GM18508 (cell line): Measurements from ENCODE around the gene SEM1.
"Not testable (repeated sequence)": the region's sequence is repeated elsewhere in the genome, so short reads cannot be mapped to it uniquely, and the experiment has no call there.

Source experiments
- ATAC-seq: cut with Tn5 transposase; IDR thresholded peaks from one replicate; pipeline ENCODE4 v1.9.1; 2021; ENCODE audit warnings: moderate number of reproducible peaks; ENCODE audit not compliant: insufficient read depth, unreplicated experiment

The SEM1 gene

GRCh38 chr7:96707901-96708774, 1.5 kb downstream of the SEM1 start:
- ATAC-seq: no peak

DNA sequence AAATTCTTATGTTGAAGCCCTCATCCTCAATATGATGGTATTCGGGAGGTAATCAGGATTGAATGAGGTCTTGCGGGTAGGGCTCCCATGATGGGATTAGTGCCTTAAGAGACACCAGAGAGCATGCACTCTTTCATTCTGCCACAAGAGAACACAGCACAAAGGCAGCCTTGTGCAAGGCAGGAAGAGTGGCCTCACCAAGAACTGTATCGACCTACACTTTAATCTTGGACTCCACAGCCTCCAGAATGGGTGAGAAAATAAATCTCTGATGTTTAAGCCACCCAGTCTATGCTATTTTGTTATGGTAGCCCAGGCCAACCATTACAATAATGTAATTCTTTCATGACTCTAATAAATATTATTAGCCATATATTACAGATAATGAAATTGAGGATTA, 8.4 kb downstream of the SEM1 start:
- no peak for ATAC-seq

DNA sequence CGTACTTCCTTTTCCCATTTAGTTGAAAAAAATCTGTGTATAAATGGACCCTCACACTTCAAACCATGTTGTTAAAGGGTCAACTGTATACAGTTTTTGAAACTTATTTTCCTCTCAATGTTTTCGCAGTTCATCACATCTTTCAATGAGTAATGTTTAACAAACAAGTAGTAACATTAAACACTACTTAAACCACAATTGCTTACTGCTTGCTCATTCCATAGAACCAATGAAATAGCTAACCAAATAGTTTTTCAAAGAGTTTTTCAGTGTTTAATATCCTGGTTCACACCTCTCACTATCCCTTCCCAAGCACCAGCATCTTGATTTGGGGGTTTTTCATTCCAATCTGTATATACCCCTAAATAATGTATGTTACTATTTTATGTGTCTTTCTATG, 9.1 kb downstream of the SEM1 start:
- no peak for ATAC-seq

GRCh38 chr7:96699219-96699871, 10.3 kb downstream of the SEM1 start:
- no peak for ATAC-seq

DNA sequence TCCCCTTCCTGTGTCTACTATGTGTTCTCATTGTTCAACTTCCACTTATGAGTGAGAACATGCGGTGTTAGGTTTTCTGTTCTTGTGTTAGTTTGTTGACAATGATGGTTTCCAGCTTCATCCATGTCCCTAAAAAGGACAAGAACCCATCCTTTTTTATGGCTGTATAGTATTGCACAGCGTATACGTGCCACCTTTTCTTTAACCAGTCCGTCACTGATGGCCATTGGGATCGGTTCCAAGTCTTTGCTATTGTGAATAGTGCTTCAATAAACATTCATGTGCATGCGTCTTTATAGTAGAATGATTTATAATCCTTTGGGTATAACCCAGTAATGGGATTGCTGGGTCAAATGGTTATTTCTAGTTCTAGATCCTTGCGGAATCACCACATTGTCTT, 11.2 kb downstream of the SEM1 start:
- not testable (repeated sequence) for ATAC-seq

- ATAC-seq: no peak
Observed at GRCh38 chr7:96697822-96698221, 11.8 kb downstream of the SEM1 start.

DNA sequence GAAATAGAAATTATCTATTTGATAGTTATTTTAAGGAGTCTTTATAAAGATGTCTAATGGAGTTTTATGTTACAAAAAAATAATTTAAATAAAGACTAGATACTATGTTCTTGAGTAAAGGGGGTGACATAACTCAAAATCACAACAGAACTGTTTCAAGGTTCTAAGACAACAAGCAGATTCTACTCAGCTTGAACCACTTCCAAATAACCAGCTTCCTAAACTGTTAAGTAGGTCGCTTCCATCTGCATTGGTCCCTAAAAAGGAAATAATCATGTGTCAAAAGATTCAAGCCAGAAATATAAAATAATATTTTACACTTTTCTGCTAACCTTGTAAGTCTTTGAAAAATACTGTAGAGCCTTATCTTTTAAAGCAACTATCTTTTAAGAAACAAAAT, 14.1 kb downstream of the SEM1 start:
- ATAC-seq: no peak

DNA sequence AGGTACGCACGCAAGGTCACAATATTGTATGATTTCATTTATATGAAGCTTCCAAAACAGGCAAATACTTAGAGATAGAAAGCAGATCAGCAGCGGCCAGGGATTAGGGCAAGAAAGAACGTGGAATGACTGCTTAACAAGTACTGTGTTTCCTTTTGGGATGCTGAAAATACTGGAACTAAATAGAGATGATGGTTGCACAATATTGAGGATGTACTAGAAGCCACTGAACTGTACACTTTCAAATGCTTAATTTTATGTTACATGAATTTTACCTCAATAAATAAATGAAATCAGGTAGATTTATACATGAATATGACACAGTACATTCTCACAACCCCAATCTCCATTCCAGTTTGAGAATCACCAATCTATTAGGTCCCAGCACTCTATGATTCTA, 15.6 kb downstream of the SEM1 start:
- no peak for ATAC-seq

GRCh38 chr7:96691702-96692101, 17.9 kb downstream of the SEM1 start:
- ATAC-seq: no peak

DNA sequence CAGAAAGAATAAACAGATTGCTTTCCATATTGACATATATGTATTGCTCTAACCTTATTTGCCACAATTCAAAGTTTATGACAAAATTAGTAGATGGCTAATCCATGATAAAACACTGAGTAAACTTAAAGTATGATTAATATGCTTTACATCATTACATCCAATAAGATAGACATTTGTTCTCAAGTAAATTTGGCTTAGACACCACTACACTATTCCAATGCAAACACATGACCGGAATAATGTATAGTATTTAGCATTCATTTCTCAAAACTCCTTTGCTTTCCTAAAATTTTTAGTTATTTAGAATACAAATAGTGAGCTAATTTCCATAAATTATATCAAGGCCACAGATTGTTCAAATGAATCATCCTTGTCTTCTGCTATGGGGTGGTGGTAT, 20.2 kb downstream of the SEM1 start:
- ATAC-seq: no peak

GRCh38 chr7:96686305-96686704, 23.3 kb downstream of the SEM1 start:
- no peak for ATAC-seq

DNA sequence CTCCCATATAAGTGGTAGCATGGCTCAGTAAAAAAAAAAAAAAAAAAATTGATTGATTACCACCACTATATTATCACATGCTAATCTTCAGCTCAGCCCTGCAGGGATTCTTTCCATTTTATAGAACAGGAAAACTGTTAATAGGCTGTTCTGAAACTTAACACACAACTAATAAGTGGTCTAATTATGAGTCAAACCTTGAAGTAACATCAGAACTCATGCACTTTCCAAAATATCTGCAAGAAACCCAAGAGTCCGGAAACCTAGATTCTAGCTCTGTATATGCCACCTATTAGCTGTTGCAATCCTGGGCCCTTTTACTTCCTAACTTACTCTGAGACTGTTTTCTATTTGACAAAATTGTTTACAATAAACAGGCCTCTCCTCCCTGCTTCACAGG, 23.9 kb downstream of the SEM1 start:
- peak; percentile 67 for ATAC-seq

GRCh38 chr7:96685353-96685752, 24.3 kb downstream of the SEM1 start:
- peak; percentile 72 for ATAC-seq

DNA sequence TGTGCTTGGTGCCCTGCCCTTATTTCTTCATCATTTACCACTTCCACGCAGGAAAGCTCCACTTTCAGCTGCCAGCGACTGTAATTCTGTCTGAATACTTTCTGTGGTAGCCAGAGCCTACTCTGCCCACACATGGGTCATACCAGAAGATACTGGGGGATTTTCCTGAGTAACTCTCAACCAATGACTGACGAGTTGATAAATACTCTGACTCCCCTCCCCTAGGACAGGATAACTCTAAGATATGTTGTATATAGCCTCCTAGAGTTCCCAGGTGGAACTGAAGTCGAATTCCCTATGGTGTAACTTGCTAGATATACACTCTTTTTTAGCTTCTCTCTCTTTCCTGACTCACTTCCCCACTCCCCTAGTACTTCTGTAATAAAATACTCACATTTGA, 29.8 kb downstream of the SEM1 start:
- ATAC-seq: no peak

GRCh38 chr7:96676919-96677318, 32.7 kb downstream of the SEM1 start:
- no peak for ATAC-seq

DNA sequence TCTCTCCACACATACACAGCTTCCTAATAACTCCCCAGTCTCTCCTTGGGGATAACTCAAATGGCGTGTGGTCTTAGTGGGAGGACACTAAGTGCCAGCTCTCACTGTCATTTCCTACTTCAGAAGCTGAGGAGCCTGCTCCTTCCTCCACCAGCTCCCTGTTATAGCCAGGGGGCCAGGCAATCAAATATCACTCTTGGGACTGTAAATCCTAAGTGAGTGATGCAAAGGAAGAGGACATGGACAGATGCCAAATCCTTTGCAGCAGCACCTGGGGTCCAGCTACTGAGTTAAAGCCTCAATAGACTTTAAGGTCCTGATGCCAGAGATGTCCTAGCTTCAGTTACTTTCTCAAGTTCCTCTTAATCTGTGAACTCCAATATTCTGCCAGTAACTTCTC, 34.1 kb downstream of the SEM1 start:
- ATAC-seq: no peak

DNA sequence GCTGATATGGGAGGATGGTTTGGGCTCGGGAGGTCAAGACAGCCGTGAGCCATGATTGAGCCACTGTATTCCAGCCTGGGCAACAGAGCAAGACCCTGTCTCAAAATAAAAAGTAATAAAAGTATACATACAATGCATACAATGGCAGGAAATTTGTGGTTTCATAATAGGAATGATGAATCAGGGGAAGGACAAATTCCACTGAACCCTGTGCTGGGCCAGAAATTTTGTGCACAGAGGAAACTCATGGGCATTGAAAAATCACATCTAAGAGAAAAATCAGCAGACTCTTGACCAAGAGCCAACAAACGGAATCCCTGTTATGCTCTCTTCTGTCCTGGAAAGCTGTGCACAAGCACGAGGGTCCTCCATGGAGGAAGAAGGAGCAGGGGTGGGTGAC, 35.1 kb downstream of the SEM1 start:
- ATAC-seq: no peak

DNA sequence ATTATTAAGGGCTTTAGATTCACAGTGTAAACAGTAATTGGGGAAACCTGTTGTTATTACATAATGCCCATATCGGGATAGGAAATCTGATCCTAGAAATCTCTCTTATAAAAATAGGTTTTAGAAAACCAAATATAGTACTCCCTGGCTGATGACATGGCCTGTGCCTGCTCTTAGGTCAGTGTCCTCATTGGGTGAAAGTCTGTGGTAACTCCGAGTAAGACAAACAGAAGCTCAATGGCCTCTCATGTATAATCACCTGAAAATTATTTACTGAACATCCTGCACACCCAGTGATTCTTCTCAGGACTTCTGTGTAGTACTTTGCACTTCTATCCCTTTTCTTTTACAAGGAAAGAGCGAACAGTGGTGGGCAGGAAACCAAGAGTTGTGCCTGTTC, 37.8 kb downstream of the SEM1 start:
- no peak for ATAC-seq

DNA sequence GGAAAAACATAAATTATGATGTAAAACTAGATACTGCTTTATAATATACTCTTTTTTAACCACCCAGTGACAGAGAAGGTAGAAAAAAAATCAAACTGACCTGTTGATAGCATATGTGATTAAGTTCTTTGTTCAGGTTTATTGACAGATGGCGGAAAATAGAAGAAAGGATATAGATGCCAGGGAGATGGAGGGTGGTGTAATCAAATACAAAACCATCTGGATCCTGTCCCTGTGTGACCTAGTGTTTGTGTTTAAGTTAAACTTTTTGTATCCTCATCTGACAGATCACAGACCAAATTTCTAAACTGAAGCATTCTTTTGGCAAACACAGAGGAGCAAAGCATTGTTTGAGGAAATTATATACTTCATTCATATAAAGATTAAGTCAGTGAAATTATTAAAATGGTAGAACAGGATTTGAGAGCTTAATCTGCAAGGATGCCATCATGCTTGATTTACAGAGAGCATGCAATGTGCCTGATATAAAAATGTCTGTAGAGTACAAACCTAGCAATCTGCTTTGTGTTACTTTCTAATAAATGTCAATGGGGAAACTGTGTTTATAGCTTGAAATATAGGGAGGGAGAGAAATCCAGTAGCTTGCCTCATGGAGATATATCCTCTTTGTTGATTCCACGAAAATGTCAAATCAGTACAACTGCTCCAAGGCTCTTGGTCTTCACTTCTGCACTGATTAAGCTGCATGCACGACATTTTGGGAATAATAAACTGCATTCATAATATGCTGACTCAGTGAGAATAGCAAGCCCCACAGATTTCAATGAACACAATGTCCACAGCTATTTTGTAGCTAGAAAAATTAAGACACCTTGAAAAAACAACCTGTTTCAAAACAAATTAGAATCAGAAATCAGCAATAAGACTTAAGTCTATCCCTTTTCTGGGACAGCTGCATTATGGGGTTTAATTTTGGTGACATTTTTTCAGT, 39.0 kb downstream of the SEM1 start:
- no peak for ATAC-seq

GRCh38 chr7:96669812-96670211, 39.8 kb downstream of the SEM1 start:
- no peak for ATAC-seq

DNA sequence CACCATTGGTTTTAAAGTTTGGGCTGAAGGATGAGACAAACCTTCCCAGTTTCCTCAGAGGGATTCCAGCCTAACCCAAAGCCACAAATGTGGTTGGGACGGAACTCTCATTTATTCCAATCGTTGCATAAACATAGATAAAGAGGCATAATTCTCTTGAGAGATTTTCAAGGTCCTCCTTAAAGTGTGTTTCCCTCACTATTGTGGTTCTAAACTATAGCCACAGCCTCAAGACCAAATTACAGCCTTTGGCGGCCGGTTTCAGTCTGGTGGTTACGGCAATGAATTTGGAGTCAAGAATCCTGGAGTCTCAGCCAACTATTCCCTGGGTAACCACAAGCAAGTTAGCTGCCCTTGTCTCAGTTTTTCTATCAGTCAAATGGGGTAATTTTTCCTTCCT, 42.6 kb downstream of the SEM1 start:
- no peak for ATAC-seq
